Rectal smooth muscle tissue (tissue), 1 donor: ENCODE measurements around the gene ZGPAT.

ENCODE experiments used
- H3K27ac ChIP-seq: one replicate; pipeline ENCODE4 v1.7.0; 2013; ENCODE audit warnings: low read depth, low read length, inconsistent platforms
- H3K27me3 ChIP-seq: one replicate; pipeline ENCODE4 v1.7.0; 2013; ENCODE audit warnings: low read length; ENCODE audit not compliant: control insufficient read depth, insufficient read depth
- H3K36me3 ChIP-seq: one replicate; pipeline ENCODE4 v1.7.0; 2013; ENCODE audit warnings: low read length; ENCODE audit not compliant: control insufficient read depth, insufficient read depth
- H3K4me1 ChIP-seq: one replicate; pipeline ENCODE4 v1.7.0; 2013; ENCODE audit warnings: low read length; ENCODE audit not compliant: control insufficient read depth, insufficient read depth
- H3K4me3 ChIP-seq: one replicate; pipeline ENCODE4 v1.7.0; 2013; ENCODE audit warnings: low read length
- H3K9ac ChIP-seq: one replicate; pipeline ENCODE4 v1.7.0; 2013; ENCODE audit warnings: low read length

Gene ZGPAT

GRCh38 chr20:63681609-63682142, 26.2 kb upstream of the ZGPAT start:
- H3K4me3 ChIP-seq = no peak overlapping the region
- no peak overlapping the region for H3K9ac ChIP-seq
- H3K27ac ChIP-seq = peak overlapping the region; percentile 78
- H3K27me3 ChIP-seq = no peaks in the 10 kb centered on the region
- H3K36me3 ChIP-seq = peaks cover 5% of the 10 kb centered on the region
- peaks cover 8% of the 10 kb centered on the region for H3K4me1 ChIP-seq

GRCh38 chr20:63682384-63683139, 25.3 kb upstream of the ZGPAT start:
- Histone ChIP-seq H3K4me3 (no peak overlapping the region), H3K9ac (no peak overlapping the region), H3K27ac (peak overlapping the region; percentile 78), H3K4me1 (peaks cover 17% of the 10 kb centered on the region), H3K36me3 (peaks cover 5% of the 10 kb centered on the region), H3K27me3 (no peaks in the 10 kb centered on the region)

- H3K27me3 ChIP-seq = no peaks in the 10 kb centered on the region
- H3K27ac ChIP-seq = peak overlapping the region; percentile 49
- no peak overlapping the region for H3K4me3 ChIP-seq
- H3K36me3 ChIP-seq = no peaks in the 10 kb centered on the region
- H3K4me1 ChIP-seq = peaks cover 18% of the 10 kb centered on the region
- H3K9ac ChIP-seq = no peak overlapping the region
Observed at GRCh38 chr20:63685269-63686026, 22.4 kb upstream of the ZGPAT start.

- Histone ChIP-seq H3K27ac (peak overlapping the region; percentile 49), H3K4me3 (no peak overlapping the region), H3K36me3 (no peaks in the 10 kb centered on the region), H3K9ac (no peak overlapping the region), H3K27me3 (no peaks in the 10 kb centered on the region), H3K4me1 (peaks cover 18% of the 10 kb centered on the region)
Observed at GRCh38 chr20:63686094-63686491, 21.7 kb upstream of the ZGPAT start.

GRCh38 chr20:63686492-63687321, 21.1 kb upstream of the ZGPAT start:
- H3K4me3 ChIP-seq = peak overlapping the region; percentile 22

GRCh38 chr20:63687419-63688178, 20.2 kb upstream of the ZGPAT start:
- no peaks in the 10 kb centered on the region for H3K27me3 ChIP-seq
- no peak overlapping the region for H3K9ac ChIP-seq
- H3K4me1 ChIP-seq = peaks cover 18% of the 10 kb centered on the region
- H3K4me3 ChIP-seq = peak overlapping the region; percentile 22
- H3K27ac ChIP-seq = peak overlapping the region; percentile 67
- no peaks in the 10 kb centered on the region for H3K36me3 ChIP-seq

More at GRCh38 chr20:63686492-63687321, 21.1 kb upstream of the ZGPAT start:
- H3K4me1 ChIP-seq = peaks cover 18% of the 10 kb centered on the region
- peak overlapping the region; percentile 67 for H3K27ac ChIP-seq
- H3K9ac ChIP-seq = no peak overlapping the region
- no peaks in the 10 kb centered on the region for H3K27me3 ChIP-seq
- no peaks in the 10 kb centered on the region for H3K36me3 ChIP-seq

GRCh38 chr20:63688228-63689045, 19.4 kb upstream of the ZGPAT start:
- Histone ChIP-seq H3K4me3 (no peak overlapping the region), H3K36me3 (no peaks in the 10 kb centered on the region), H3K27ac (peak overlapping the region; percentile 67), H3K4me1 (peaks cover 18% of the 10 kb centered on the region), H3K9ac (no peak overlapping the region), H3K27me3 (no peaks in the 10 kb centered on the region)

- Histone ChIP-seq H3K27me3 (no peaks in the 10 kb centered on the region), H3K4me3 (no peak overlapping the region), H3K4me1 (peaks cover 18% of the 10 kb centered on the region), H3K36me3 (no peaks in the 10 kb centered on the region), H3K9ac (no peak overlapping the region), H3K27ac (no peak overlapping the region)
Observed at GRCh38 chr20:63689046-63690002, 18.5 kb upstream of the ZGPAT start.

GRCh38 chr20:63690003-63690897, 17.6 kb upstream of the ZGPAT start:
- no peaks in the 10 kb centered on the region for H3K27me3 ChIP-seq
- peaks cover 18% of the 10 kb centered on the region for H3K4me1 ChIP-seq
- no peak overlapping the region for H3K9ac ChIP-seq
- H3K36me3 ChIP-seq = no peaks in the 10 kb centered on the region
- H3K4me3 ChIP-seq = no peak overlapping the region
- H3K27ac ChIP-seq = no peak overlapping the region
